ENCODE measurements around the gene DNAJC18. TPM values are rescaled to one million over a fixed set of nuclear protein-coding genes. Genes with fewer than 3 reads are reported as not detected.
A peak's percentile ranks its signal among the peaks of the same experiment; 100 is the strongest.

The DNAJC18 gene
- polyA plus RNA-seq, 2 donors, result 2.2 to 2.4 TPM

- H3K4me1 ChIP-seq (ENCODE audit: control insufficient read depth in 2 of 2, insufficient read depth in 2 of 2, low read length in 1 of 2), result peaks cover 6 to 9% of the 10 kb centered on the region in 2 donors
- H3K36me3 ChIP-seq (ENCODE audit: control insufficient read depth in 2 of 2, insufficient read depth in 2 of 2, low read length in 1 of 2), result peaks cover 10 to 18% of the 10 kb centered on the region in 2 donors
- no peaks in the 10 kb centered on the region for H3K9me3 ChIP-seq (ENCODE audit: control insufficient read depth in 2 of 2, insufficient read depth in 1 of 2, low read depth in 1 of 2, low read length in 1 of 2)
- no peak overlapping the region for H3K27ac ChIP-seq (ENCODE audit: low read depth in 2 of 2, low read length in 1 of 2)
- no peak overlapping the region for H3K4me3 ChIP-seq (ENCODE audit: low read depth in 1 of 2, low read length in 2 of 2)
- WGBS, 2 donors, result 78 to 86% methylated on average over 13 of the region's 13 CpGs
- no peaks in the 10 kb centered on the region for H3K27me3 ChIP-seq (ENCODE audit: control insufficient read depth in 1 of 2, insufficient read depth in 2 of 2, low read length in 2 of 2)
These were observed 36.7 kb upstream of the DNAJC18 start for GRCh38 chr5:139475865-139476617.

GRCh38 chr5:139474890-139475791, 35.8 kb upstream of the DNAJC18 start:
- H3K27me3 ChIP-seq (ENCODE audit: control insufficient read depth in 1 of 2, insufficient read depth in 2 of 2, low read length in 2 of 2), result no peaks in the 10 kb centered on the region
- H3K9me3 ChIP-seq (ENCODE audit: control insufficient read depth in 2 of 2, insufficient read depth in 1 of 2, low read depth in 1 of 2, low read length in 1 of 2), result no peaks in the 10 kb centered on the region
- peaks cover 10 to 18% of the 10 kb centered on the region in 2 donors for H3K36me3 ChIP-seq (ENCODE audit: control insufficient read depth in 2 of 2, insufficient read depth in 2 of 2, low read length in 1 of 2)
- peaks cover 3 to 5% of the 10 kb centered on the region in 2 donors for H3K4me1 ChIP-seq (ENCODE audit: control insufficient read depth in 2 of 2, insufficient read depth in 2 of 2, low read length in 1 of 2)
- WGBS, 2 donors, result 55 to 60% methylated on average over 13 of the region's 13 CpGs
- no peak overlapping the region for H3K4me3 ChIP-seq (ENCODE audit: low read depth in 1 of 2, low read length in 2 of 2)
- no peak overlapping the region for H3K27ac ChIP-seq (ENCODE audit: low read depth in 2 of 2, low read length in 1 of 2)

- no peaks in the 10 kb centered on the region for H3K27me3 ChIP-seq (ENCODE audit: control insufficient read depth in 1 of 2, insufficient read depth in 2 of 2, low read length in 2 of 2)
- no peak overlapping the region for H3K4me3 ChIP-seq (ENCODE audit: low read depth in 1 of 2, low read length in 2 of 2)
- peak overlapping the region; percentile 33 to 57 for H3K27ac ChIP-seq (ENCODE audit: low read depth in 2 of 2, low read length in 1 of 2)
- no peaks in the 10 kb centered on the region for H3K9me3 ChIP-seq (ENCODE audit: control insufficient read depth in 2 of 2, insufficient read depth in 1 of 2, low read depth in 1 of 2, low read length in 1 of 2)
- H3K36me3 ChIP-seq (ENCODE audit: control insufficient read depth in 2 of 2, insufficient read depth in 2 of 2, low read length in 1 of 2), result peaks cover 10 to 17% of the 10 kb centered on the region in 2 donors
- WGBS, 2 donors, result 44 to 55% methylated on average over 2 of the region's 2 CpGs
- peaks cover 3 to 5% of the 10 kb centered on the region in 2 donors for H3K4me1 ChIP-seq (ENCODE audit: control insufficient read depth in 2 of 2, insufficient read depth in 2 of 2, low read length in 1 of 2)
These were observed 34.2 kb upstream of the DNAJC18 start for GRCh38 chr5:139473565-139473964.

- no peaks in the 10 kb centered on the region for H3K27me3 ChIP-seq (ENCODE audit: control insufficient read depth in 1 of 2, insufficient read depth in 2 of 2, low read length in 2 of 2)
- H3K9me3 ChIP-seq (ENCODE audit: control insufficient read depth in 2 of 2, insufficient read depth in 1 of 2, low read depth in 1 of 2, low read length in 1 of 2), result no peaks in the 10 kb centered on the region
- WGBS, 2 donors, result 64 to 79% methylated on average over 8 of the region's 8 CpGs
- peaks cover 3 to 5% of the 10 kb centered on the region in 2 donors for H3K4me1 ChIP-seq (ENCODE audit: control insufficient read depth in 2 of 2, insufficient read depth in 2 of 2, low read length in 1 of 2)
- peaks cover 10 to 12% of the 10 kb centered on the region in 2 donors for H3K36me3 ChIP-seq (ENCODE audit: control insufficient read depth in 2 of 2, insufficient read depth in 2 of 2, low read length in 1 of 2)
- no peak overlapping the region for H3K4me3 ChIP-seq (ENCODE audit: low read depth in 1 of 2, low read length in 2 of 2)
- H3K27ac ChIP-seq (ENCODE audit: low read depth in 2 of 2, low read length in 1 of 2), result peak overlapping the region; percentile 33 to 57
These were observed 33.8 kb upstream of the DNAJC18 start for GRCh38 chr5:139473105-139473504.

GRCh38 chr5:139472386-139473030, 33.2 kb upstream of the DNAJC18 start:
- peaks cover 3 to 5% of the 10 kb centered on the region in 2 donors for H3K4me1 ChIP-seq (ENCODE audit: control insufficient read depth in 2 of 2, insufficient read depth in 2 of 2, low read length in 1 of 2)

GRCh38 chr5:139470821-139471300, 31.5 kb upstream of the DNAJC18 start, which contains the start of gene SMIM33:
SMIM33 (plus strand) TSS chr5:139471004; CDS start chr5:139471122, 118 bp downstream.
- Histone ChIP-seq H3K4me1 (ENCODE audit: control insufficient read depth in 2 of 2, insufficient read depth in 2 of 2, low read length in 1 of 2) (peaks cover 3 to 5% of the 10 kb centered on the region in 2 donors), H3K27ac (ENCODE audit: low read depth in 2 of 2, low read length in 1 of 2) (peak within 1 kb of the TSS in 1 of 2 donors; percentile 26), H3K36me3 (ENCODE audit: control insufficient read depth in 2 of 2, insufficient read depth in 2 of 2, low read length in 1 of 2) (peaks cover 2 to 6% of the 10 kb centered on the region in 2 donors), H3K4me3 (ENCODE audit: low read depth in 1 of 2, low read length in 2 of 2) (no peak within 1 kb of the TSS), H3K27me3 (ENCODE audit: control insufficient read depth in 1 of 2, insufficient read depth in 2 of 2, low read length in 2 of 2) (no peaks in the 10 kb centered on the region), H3K9me3 (ENCODE audit: control insufficient read depth in 2 of 2, insufficient read depth in 1 of 2, low read depth in 1 of 2, low read length in 1 of 2) (no peaks in the 10 kb centered on the region)
- 48 to 55% methylated on average over 9 of the region's 9 CpGs for WGBS, 2 donors

More at GRCh38 chr5:139472386-139473030, 33.2 kb upstream of the DNAJC18 start:
- WGBS, 2 donors, result 78 to 86% methylated on average over 15 of the region's 15 CpGs
- no peak overlapping the region for H3K4me3 ChIP-seq (ENCODE audit: low read depth in 1 of 2, low read length in 2 of 2)
- H3K36me3 ChIP-seq (ENCODE audit: control insufficient read depth in 2 of 2, insufficient read depth in 2 of 2, low read length in 1 of 2), result peaks cover 7 to 10% of the 10 kb centered on the region in 2 donors
- no peaks in the 10 kb centered on the region for H3K27me3 ChIP-seq (ENCODE audit: control insufficient read depth in 1 of 2, insufficient read depth in 2 of 2, low read length in 2 of 2)
- no peaks in the 10 kb centered on the region for H3K9me3 ChIP-seq (ENCODE audit: control insufficient read depth in 2 of 2, insufficient read depth in 1 of 2, low read depth in 1 of 2, low read length in 1 of 2)
- H3K27ac ChIP-seq (ENCODE audit: low read depth in 2 of 2, low read length in 1 of 2), result peak overlapping the region in 1 of 2 donors; percentile 33

GRCh38 chr5:139468421-139468931, 29.2 kb upstream of the DNAJC18 start:
- H3K9me3 ChIP-seq (ENCODE audit: control insufficient read depth in 2 of 2, insufficient read depth in 1 of 2, low read depth in 1 of 2, low read length in 1 of 2), result no peaks in the 10 kb centered on the region
- peaks cover 0 to 2% of the 10 kb centered on the region in 2 donors for H3K4me1 ChIP-seq (ENCODE audit: control insufficient read depth in 2 of 2, insufficient read depth in 2 of 2, low read length in 1 of 2)
- H3K27ac ChIP-seq (ENCODE audit: low read depth in 2 of 2, low read length in 1 of 2), result no peak overlapping the region
- no peaks in the 10 kb centered on the region for H3K27me3 ChIP-seq (ENCODE audit: control insufficient read depth in 1 of 2, insufficient read depth in 2 of 2, low read length in 2 of 2)
- 73 to 80% methylated on average over 8 of the region's 8 CpGs for WGBS, 2 donors
- no peak overlapping the region for H3K4me3 ChIP-seq (ENCODE audit: low read depth in 1 of 2, low read length in 2 of 2)
- H3K36me3 ChIP-seq (ENCODE audit: control insufficient read depth in 2 of 2, insufficient read depth in 2 of 2, low read length in 1 of 2), result no peaks in the 10 kb centered on the region

GRCh38 chr5:139462586-139463276, 23.4 kb upstream of the DNAJC18 start, which contains the start of gene ECSCR:
ECSCR (minus strand) TSS chr5:139462743; CDS start chr5:139462670, 73 bp downstream.
- H3K9me3 ChIP-seq (ENCODE audit: control insufficient read depth in 2 of 2, insufficient read depth in 1 of 2, low read depth in 1 of 2, low read length in 1 of 2), result no peaks in the 10 kb centered on the region
- 77 to 83% methylated on average over 10 of the region's 10 CpGs for WGBS, 2 donors
- H3K36me3 ChIP-seq (ENCODE audit: control insufficient read depth in 2 of 2, insufficient read depth in 2 of 2, low read length in 1 of 2), result no peaks in the 10 kb centered on the region
- H3K27me3 ChIP-seq (ENCODE audit: control insufficient read depth in 1 of 2, insufficient read depth in 2 of 2, low read length in 2 of 2), result no peaks in the 10 kb centered on the region
- peak within 1 kb of the TSS; percentile 8 to 11 for H3K27ac ChIP-seq (ENCODE audit: low read depth in 2 of 2, low read length in 1 of 2)
- peaks cover 0 to 4% of the 10 kb centered on the region in 2 donors for H3K4me1 ChIP-seq (ENCODE audit: control insufficient read depth in 2 of 2, insufficient read depth in 2 of 2, low read length in 1 of 2)
- no peak within 1 kb of the TSS for H3K4me3 ChIP-seq (ENCODE audit: low read depth in 1 of 2, low read length in 2 of 2)

Measured in esophagus (tissue), 2 donors.